HuH-7 (cell line): ENCODE results near the gene ZMAT5.

Source experiments
- DNase-seq: peaks from one replicate; pipeline ENCODE4 v3.0.0; 2011; ENCODE audit warnings: low spot score

The ZMAT5 gene

GRCh38 chr22:29766632-29767170 lies at the start of gene ZMAT5:
Gene ZMAT5 (minus strand): TSS chr22:29767007. CDS start chr22:29748544, 18,463 bp downstream.
- DNase-seq: peak; percentile 96

GRCh38 chr22:29816539-29816938 lies 49.7 kb upstream of the ZMAT5 start:
- DNase-seq: no peak

- DNase-seq: no peak
Measured at GRCh38 chr22:29816128-29816527, 49.3 kb upstream of the ZMAT5 start.

GRCh38 chr22:29815580-29815979 lies 48.8 kb upstream of the ZMAT5 start:
- no peak for DNase-seq

- no peak for DNase-seq
Measured at GRCh38 chr22:29814003-29814402, 47.2 kb upstream of the ZMAT5 start.

- peak; percentile 42 for DNase-seq
Measured at GRCh38 chr22:29813563-29813962, 46.8 kb upstream of the ZMAT5 start.

GRCh38 chr22:29813126-29813525 lies 46.3 kb upstream of the ZMAT5 start:
- DNase-seq: no peak

GRCh38 chr22:29811377-29811776 lies 44.6 kb upstream of the ZMAT5 start:
- peak; percentile 66 for DNase-seq

GRCh38 chr22:29810216-29810615 lies 43.4 kb upstream of the ZMAT5 start:
- DNase-seq: no peak

GRCh38 chr22:29806196-29806595 lies 39.4 kb upstream of the ZMAT5 start:
- no peak for DNase-seq

- DNase-seq: no peak
Measured at GRCh38 chr22:29804985-29805384, 38.2 kb upstream of the ZMAT5 start.

- no peak for DNase-seq
Measured at GRCh38 chr22:29803190-29803589, 36.4 kb upstream of the ZMAT5 start.

GRCh38 chr22:29801796-29802195 lies 35.0 kb upstream of the ZMAT5 start:
- no peak for DNase-seq

GRCh38 chr22:29801153-29801552 lies 34.3 kb upstream of the ZMAT5 start:
- DNase-seq: no peak

- peak; percentile 32 for DNase-seq
Measured at GRCh38 chr22:29799217-29799680, 32.4 kb upstream of the ZMAT5 start.

GRCh38 chr22:29798801-29799200 lies 32.0 kb upstream of the ZMAT5 start:
- no peak for DNase-seq

- DNase-seq: no peak
Measured at GRCh38 chr22:29798318-29798717, 31.5 kb upstream of the ZMAT5 start.

GRCh38 chr22:29797351-29797750 lies 30.5 kb upstream of the ZMAT5 start:
- DNase-seq: no peak

GRCh38 chr22:29795663-29796062 lies 28.9 kb upstream of the ZMAT5 start:
- DNase-seq: no peak

GRCh38 chr22:29793396-29793795 lies 26.6 kb upstream of the ZMAT5 start:
- DNase-seq: no peak

- no peak for DNase-seq
Measured at GRCh38 chr22:29790061-29790460, 23.3 kb upstream of the ZMAT5 start.

- no peak for DNase-seq
Measured at GRCh38 chr22:29788339-29789279, 21.8 kb upstream of the ZMAT5 start.

GRCh38 chr22:29787371-29787980 lies 20.7 kb upstream of the ZMAT5 start:
- peak; percentile 32 for DNase-seq
